AML-193 (cell line): ENCODE results near the gene ADGB.

Experiments used
- DNase-seq, 2 experiments: peaks; one replicate each; lab custom pipeline; 2025; lab: John Stamatoyannopoulos, UW

Gene ADGB

GRCh38 chr6:146862508-146862919, 263.7 kb downstream of the ADGB start:
- DNase-seq, result no peak

GRCh38 chr6:146864300-146864699, 265.5 kb downstream of the ADGB start:
- DNase-seq, result no peak

- no peak for DNase-seq
Observed at GRCh38 chr6:146864885-146865284, 266.1 kb downstream of the ADGB start.
